ENCODE data around the gene CDKN2AIPNL.

- TF ChIP-seq CTCF (IDR thresholded peaks at IDR 0.05) (no peak), POLR2A (IDR thresholded peaks at IDR 0.05) (no peak)
Measured at GRCh38 chr5:134392301-134392700, 19.4 kb downstream of the CDKN2AIPNL start.

Measured in esophagus squamous epithelium (tissue), 4 donors.